Colon (tissue), 2 donors: ENCODE results near the gene CCDC57.
"Not testable (repeated sequence)": the region's sequence is repeated elsewhere in the genome, so short reads cannot be mapped to it uniquely, and the experiment has no call there.

Experiments
- FAIRE-seq: peaks from 2 replicates; lab custom pipeline; 2012; peaks lifted over from hg19 to GRCh38; lab: Jason Lieb, UNC
- donor health status: control.
- donor health status: control.

Gene CCDC57, protein sequence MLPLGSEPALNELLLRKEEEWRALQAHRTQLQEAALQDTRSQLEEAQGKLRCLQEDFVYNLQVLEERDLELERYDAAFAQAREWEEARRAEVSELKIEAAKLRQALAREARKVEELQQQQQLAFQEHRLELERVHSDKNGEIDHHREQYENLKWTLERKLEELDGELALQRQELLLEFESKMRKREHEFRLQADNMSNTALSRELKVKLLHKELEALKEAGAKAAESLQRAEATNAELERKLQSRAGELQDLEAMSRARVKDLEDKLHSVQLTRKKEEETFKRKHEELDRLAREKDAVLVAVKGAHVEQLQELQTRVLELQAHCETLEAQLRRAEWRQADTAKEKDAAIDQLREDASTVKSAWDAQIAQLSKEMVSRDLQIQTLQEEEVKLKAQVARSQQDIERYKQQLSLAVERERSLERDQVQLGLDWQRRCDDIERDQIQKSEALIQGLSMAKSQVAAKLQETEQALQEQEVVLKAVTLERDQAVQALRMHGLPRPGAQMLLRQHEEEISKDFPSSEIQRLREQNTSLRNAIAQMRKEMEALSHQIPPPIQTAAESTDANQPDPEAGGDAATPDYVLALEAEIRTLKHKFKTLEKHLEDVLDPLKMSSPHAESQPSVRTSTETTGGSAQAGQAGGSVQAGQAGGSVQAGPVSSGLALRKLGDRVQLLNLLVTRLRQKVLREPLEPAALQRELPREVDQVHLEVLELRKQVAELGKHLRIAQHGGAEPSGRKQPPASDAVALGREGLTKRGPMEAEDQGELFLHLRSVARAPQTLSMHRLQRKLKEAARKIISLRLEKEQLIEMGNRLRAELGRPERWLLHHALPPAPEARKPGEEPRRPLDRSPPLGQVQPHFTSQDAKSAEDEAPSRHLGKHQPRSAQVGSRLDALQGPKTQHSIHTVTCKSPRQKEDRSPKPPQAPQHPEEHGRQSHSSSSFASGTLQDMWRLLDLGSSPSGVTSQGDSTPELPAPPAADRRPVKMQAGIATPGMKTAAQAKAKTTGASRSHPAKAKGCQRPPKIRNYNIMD

DNA sequence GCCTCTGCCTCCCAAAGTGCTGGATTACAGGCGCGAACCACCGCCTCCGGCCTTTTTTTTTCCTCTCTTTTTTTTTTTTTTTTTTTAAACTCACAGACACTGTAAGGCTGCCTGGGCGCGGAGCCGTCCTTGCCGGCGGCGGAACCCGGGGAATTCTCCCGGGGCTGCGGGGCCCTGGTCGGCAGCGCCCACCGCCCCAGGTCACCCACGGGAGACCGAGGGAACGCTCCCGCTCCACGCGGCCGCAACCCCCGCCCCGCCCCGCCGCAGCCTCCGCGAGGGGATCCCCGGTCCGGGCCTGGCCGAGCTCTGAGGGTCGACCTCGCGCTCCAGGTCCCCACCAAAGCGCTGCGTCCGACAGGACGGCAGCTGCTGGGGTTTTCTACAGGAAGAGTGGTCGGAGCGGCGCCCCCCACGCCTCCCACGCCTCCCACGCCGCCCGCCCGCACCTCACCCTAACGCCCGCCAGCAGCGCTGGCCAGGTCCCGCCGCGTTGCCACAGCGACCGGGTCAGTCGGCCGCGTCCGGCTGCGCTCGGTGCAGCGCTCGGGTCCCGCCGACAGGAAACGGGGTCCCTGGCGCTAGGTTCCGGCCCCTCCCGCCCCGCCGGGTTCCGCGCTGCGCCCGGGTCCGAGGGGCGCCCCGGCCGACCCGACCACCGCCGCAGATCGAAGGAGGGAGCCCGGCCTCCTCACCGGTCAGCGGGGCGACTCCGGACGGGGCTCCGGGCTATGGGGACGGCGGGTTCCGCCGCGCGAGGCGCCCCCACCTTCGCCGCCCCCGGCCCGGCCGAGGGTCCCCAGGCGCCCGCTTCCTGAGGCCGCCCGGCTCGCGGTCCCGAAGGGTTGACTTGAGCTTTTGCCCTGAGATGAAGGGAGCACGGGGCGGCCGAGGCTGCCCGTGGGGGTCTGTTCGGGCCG lies at the start of gene CCDC57:
CCDC57 (minus strand) TSS at position 512 of the 920 bp plus-strand sequence. CDS start 10,898 bp downstream, outside the sequence.
- no peak for FAIRE-seq

DNA sequence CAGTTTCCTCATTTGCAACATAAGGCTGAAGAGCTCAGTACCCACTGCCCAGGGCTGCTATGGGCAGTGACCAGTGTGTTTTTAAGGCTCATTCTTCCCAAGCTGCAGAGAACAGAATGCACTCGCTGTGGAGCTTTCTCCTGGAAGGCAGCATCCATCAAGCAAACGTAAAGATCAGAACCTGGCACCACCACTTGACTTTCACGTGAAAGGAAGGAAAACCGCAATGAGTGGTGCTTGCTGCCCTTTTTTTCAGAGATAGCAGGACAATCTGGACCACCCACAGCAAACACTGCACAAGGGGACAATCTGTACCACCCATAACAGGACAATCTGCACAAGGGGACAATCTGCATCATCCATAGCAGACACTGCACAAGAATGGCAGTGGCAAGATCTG lies 49.7 kb upstream of the CCDC57 start:
- FAIRE-seq = no peak

DNA sequence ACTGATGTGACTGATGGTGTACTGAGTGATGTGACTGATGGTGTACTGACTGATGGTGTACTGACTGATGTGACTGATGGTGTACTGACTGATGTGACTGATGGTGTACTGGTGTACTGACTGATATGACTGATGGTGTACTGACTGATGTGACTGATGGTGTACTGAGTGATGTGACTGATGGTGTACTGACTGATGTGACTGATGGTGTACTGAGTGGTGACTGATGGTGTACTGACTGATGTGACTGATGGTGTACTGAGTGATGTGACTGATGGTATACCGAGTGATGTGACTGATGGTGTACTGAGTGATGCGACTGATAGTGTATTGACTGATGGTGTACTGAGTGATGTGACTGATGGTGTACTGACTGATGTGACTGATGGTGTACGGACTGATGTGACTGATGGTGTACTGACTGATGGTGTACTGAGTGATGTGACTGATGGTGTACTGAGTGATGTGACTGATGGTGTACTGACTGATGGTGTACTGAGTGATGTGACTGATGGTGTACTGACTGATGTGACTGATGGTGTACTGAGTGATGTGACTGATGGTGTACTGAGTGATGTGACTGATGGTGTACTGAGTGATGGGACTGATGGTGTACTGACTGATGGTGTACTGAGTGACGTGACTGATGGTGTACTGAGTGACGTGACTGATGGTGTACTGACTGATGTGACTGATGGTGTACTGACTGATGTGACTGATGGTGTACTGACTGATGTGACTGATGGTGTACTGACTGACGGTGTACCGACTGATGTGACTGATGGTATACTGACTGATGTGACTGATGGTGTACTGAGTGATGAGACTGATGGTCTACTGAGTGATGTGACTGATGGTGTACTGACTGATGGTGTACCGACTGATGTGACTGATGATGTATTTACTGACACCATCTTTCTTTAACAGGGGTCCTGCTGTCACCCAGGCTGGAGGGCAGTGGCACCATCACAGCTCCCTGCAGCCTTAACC lies 47.6 kb upstream of the CCDC57 start:
- not testable (repeated sequence) for FAIRE-seq

DNA sequence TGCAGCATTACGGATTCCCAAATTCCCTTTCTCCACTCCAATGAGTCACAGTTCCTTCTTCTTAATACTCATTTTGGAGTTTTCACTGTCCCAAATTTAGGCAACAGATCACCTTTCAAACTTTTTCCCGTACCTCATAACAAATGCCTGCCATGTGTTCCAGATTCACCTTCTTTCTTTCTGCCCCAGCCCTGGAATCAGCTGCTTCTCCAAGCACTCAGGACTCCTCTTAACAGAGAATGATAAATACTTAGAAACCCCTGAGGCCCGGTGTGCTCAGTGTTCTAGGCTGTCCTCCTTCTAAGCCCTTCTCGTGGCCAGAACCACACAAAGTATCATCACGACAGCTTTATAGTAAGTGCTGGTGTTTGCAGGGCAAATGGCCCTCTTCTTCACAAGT lies 45.9 kb upstream of the CCDC57 start:
- FAIRE-seq = no peak

DNA sequence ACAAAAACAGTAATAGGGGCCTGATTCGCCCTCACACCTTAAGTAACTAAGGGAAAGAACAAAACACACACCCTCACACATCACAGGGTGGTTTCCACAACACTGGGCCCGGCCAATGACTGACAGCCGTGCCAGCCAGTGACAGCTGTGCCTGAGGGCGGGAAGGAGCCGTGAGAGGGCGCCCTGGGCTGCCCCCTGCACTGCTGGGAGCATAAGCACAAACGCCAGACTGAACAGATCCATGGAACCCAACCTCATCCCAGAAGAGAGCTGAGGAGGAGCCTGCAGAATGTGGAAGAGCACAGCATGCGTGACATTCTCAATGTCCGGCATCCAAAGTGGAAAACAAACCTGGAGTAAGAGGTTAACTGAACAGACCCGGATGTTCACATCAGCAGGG lies 44.8 kb upstream of the CCDC57 start:
- FAIRE-seq = no peak

DNA sequence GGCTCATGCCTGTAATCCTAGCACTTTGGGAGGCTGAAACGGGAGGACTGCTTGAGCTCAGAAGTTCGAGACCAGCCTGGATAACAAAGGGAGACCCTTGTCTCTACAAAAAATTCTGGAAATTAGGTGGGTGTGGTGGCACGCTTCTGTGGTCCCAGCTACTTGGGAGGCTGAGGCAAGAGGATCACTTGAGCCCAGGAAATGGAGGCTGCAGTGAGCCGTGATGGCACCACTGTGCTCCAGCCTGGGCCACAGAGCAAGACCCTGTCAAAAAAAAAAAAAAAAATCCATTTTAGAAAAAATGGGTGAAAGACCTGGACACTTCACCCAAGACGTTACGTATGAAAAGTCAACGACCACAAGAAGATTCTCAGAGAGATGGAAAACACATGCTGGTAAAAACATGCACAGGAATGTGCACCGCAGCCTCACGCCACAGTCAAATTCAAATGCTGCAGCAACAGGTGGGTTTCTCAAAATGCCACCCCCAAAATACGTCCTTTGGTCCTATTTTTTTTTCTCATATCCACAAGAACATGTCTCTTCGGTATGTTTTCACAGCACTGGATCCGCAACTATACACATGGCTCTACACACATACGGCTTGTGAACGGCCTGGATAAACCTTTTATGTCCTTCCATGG lies 43.7 kb upstream of the CCDC57 start:
- no peak for FAIRE-seq

DNA sequence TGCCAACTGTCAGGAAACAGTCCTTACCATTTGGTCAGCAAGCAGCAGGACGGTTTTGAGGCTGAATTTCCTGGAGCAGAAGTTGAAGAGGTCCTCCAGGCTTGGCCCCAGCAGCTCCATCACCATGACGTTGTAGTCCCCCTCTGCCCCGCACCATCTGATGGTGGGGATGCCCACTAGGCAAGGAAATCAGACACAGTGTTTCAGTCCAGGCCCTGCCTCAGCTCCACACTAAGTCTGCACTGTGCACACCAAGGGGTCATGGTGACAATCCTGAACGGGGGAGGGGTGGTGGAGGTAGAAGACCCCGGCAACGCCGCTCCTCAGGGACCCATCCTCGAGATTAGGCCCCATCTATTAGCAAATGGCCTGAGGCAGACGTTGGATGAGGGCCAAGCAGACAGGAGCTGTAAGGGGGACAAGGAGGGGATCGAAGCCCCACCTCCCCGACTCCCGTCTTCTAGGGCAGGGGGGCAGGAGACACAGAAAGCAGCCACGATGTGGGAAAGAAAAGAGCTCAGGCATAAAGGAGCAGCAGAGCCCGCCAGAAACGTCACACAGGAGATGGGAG lies 42.8 kb upstream of the CCDC57 start:
- FAIRE-seq = no peak

DNA sequence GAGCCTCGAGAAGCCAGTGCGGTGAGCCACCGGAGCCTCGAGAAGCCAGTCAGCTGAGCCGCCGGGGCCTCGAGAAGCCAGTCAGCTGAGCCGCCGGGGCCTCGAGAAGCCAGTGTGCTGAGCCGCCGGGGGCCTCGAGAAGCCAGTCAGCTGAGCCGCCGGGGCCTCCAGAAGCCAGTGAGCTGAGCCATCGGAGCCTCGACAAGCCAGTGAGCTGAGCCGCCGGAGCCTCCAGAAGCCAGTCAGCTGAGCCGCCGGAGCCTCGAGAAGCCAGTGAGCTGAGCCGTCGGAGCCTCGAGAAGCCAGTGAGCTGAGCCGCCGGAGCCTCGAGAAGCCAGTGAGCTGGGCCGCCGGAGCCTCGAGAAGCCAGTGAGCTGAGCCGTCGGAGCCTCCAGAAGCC lies 42.1 kb upstream of the CCDC57 start:
- not testable (repeated sequence) for FAIRE-seq

DNA sequence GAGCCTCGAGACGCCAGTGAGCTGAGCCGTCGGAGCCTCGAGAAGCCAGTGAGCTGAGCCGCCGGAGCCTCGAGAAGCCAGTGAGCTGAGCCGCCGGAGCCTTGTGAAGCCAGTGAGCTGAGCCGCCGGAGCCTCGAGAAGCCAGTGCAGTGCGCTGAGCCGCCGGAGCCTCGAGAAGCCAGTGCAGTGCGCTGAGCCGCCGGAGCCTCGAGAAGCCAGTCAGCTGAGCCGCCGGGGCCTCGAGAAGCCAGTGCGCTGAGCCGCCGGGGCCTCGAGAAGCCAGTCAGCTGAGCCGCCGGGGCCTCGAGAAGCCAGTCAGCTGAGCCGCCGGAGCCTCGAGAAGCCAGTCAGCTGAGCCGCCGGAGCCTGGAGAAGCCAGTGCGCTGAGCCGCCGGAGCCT lies 41.5 kb upstream of the CCDC57 start:
- not testable (repeated sequence) for FAIRE-seq

DNA sequence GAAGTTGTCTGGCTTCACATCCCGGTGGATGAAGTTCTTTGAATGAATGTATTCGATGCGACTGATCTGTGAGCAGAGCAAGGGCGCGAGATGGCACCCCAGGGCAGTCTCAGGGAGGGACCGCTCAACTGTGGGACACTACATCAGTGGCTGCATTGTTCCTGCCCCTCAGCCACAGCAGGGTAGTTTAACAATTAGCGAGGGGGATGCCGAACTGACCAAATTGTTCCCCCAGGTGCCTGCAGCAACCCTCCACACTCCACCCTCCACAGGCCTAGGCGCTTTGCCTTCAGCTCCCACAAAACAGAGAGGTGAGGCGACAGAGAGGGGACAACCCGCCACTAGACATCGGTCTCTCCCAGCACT lies 40.5 kb upstream of the CCDC57 start:
- no peak for FAIRE-seq

DNA sequence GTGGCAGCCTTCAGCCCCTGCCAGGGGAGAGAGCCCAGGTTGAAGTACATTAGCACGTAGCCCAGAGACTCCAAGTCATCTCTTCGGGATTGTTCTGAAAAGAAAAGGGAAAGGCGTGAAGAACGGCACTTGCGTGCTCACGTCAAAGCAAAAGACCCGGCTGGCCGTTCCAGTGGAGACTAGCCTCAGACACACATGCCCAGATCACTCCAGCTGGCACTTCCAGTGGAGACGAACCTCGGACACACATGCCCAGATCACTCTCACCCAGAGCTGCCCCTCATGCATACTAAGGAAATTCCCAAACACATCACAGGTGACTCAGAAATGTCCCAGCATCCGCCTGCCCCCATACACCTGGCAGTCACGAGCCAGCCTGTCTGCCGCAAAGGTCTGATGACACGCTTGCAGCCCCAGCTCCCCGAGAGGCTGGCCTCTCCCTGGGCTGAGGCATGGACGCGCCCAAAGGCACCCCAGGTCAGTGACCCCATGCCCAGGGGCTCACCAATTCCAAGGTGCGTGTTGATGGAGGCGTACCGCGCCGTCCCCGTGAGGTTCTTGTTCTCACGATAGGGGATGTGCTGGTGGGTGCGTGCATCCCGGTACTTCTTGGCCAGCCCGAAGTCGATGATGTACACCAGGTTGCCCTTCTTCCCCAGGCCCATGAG lies 40.0 kb upstream of the CCDC57 start:
- FAIRE-seq = no peak

DNA sequence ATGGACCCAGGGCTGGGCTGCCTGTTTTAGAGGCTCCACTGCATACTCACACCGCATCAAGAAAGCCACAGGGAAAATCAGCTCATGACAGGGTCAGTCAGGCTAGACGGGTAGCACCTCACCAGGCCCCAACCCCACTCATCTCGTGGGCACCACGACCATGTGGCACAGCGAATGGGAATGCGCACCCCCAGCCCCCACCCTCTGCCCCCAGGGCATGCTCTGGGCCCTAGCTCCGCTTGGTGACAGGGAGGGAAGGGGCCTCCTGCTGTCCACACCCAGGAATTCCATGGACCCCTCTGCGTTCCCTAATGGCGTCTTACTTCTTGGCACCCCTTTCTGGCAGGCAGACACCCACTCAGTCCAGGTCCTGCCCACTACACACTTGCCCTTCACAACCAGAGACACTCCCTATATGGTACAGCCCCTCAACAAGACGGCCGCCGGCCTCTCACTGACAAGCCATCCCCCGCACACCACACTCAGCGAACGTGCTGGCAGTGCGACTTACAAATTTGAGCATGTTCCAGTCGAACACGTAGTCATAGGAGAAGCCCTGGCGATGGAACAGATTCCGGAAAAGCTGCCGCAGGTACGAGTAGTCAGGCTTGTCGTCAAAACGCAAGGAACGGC lies 38.3 kb upstream of the CCDC57 start:
- FAIRE-seq = no peak

DNA sequence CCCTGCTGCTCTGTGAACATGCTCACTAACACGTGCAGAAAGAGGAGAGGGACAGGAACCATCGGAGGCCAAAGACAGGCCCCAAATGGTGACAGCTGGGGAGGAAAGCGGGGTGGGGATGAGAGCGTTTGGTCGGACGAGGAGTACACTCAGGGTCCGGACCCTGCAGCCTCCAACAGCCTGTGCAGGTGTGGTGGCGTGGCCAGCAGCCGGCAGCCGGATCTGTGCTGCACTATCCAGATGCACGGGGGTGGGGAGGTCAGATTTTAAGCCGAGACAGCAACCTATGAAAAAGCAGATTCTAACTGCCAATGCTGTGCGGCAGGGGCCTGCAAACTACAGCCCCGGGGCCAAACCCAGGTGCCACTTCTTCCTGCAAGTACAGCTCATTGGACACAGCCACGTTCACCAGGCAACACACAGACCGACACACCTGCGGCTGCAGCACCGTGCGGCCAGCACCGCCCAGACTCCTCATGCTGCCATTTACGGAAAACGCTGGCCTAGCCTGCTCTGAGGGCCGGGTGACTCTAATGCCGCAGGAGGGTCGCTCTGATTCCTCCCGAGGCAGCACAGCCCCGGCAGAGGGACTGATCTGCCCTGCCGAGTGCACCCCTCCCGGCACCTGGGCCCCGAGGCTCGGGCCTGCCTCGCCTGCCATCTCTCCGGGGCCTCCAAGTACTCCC lies 37.4 kb upstream of the CCDC57 start:
- FAIRE-seq = no peak

DNA sequence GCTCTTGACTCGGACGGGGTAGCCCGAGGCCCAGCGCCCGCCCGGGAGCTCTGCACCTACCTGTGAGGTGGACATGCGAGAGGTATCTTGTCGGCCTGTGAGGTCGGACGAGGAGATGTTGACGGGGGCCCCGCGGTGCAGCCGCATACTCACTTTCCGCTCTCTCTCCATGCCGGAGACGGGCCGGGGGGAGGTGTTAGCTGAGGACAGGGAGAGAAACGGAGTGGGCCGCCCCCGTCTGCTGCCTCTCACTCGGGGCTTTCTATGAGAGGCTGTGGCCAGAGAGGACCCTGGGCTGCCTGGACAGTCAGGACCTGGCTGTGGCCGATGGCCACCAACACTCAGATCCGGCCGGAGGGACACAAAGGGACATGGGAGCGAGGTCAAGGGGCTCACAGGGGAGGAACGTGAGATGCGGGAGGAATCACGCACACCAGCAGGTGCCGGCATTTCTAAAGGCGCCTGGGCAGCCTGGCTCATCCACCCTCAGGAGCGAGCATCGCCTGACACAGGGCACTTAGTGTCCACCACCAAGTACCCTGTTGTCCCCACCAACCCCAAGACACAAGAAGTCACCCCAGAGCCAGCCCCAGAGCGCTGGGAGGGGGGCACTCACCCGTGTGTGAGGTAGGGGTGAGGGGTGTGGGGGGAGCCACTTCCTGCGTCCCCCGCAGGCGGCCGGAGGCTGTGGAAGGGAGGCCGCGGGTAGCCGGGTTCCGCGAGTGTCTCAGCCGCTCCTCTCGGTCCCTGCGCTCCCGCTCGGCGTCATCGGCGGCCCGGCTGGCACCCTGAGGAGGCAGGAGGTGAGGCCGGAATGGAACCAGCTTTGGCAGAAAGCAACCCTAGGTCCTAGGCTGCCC lies 36.4 kb upstream of the CCDC57 start:
- no peak for FAIRE-seq

DNA sequence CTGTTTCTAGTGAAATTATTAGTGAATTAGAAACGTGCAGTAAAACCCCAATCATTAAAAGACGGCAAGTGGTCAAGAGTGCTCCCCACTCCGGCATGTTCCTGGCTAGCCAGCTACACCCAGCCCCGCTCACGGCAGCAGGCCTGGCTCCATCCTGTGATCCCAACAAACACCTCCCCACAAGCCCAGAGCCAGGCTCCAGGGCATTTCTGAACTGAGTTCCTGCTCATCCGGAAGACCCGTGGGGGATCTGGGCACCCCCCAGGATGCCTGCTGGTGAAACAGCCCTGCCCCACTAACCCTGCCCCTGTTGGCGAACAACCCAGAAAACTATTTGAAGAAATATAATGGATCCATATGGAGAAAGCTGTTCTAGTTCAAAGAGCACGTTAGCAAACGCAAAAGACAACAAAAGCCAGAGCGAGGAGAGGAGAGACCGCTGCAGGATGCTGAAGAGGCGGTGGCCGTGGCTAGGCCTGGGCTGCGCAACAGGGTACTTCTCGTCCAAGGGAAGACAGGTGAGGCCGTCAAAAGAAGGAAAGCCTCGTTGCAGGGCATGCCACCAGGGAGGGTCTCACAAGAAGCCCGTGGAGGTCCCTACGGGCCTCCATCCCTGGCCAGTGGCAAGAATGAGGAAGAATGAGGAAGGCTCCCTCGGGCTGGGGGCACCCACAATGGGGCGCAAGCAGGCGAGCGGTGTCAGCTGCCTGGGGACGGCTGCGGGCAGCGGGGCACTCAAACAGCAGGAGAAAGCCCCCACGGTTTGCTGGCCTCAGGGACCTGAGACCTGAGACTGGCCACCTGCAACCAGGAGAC lies 35.4 kb upstream of the CCDC57 start:
- no peak for FAIRE-seq

DNA sequence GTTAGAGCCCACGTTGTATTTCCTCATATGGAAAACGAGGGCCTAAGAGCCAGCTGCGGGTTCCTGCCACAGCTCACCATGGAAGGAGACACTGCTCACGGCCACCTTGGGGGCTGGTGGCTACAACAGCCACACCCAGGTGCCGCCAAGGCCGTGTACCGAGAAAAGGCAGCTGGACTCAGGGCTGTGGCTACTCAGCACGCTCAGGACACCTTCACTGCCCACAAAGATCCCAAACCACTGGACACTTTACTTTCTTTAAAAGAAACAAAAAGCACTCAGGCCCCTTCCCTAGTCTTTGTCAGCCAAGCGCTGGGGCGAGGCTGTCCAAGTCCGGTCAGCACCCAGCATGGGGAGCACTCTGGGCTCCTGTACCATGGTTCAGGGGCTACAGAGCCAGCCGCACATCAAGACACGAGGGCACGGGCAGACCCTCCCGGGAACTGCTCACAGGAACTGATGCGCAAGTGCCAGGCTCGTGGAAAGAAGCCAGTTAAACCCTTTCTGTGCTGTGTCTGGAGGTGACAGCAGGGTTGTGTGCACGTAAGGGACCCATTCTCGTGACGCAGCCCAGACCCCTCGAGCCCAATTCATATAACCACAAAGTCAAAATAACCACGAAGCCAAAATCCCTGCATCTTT lies 34.7 kb upstream of the CCDC57 start:
- FAIRE-seq = no peak
